Measurements from ENCODE around the gene CCDC187.

CCDC187 gene

GRCh38 chr9:136302527-136302926, 1.4 kb downstream of the CCDC187 start:
- no peak overlapping the region for H3K4me3 ChIP-seq (ENCODE audit: low read length)
- no peak for TF ChIP-seq CTCF (conservative IDR thresholded peaks at IDR 0.05; ENCODE audit: low read depth, low read length)
- no peak for DNase-seq (ENCODE audit: low read depth)

GRCh38 chr9:136300866-136301265, 3.0 kb downstream of the CCDC187 start:
- TF ChIP-seq CTCF (conservative IDR thresholded peaks at IDR 0.05; ENCODE audit: low read depth, low read length): no peak
- no peak overlapping the region for H3K4me3 ChIP-seq (ENCODE audit: low read length)
- no peak for DNase-seq (ENCODE audit: low read depth)

DNA sequence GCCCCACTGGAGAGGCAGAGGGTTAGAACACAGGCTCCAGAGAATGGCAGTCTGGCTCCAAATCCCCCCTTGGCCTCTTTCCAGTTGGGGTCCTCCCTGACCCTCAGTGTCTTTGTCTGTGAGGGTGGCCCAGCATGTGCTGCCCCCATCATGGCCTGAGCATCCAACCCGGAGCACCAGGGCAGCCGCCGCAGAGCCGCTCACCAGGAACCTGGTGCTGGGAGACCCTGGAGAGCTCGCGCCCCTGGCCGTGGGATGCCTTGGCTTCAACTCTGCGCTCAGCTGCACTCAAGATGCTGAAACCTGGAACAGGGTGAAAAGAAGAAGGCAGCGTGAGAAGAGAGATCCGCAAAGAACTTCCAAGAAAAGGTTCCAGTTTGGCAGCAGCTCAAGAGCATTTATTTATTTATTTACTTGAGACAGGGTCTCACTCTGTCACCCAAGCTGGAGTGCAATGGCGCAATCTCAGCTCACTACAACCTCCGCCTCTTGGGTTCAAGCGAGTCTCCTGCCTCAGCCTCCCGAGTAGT, 3.8 kb downstream of the CCDC187 start:
- no peak for DNase-seq (ENCODE audit: low read depth)
- no peak overlapping the region for H3K4me3 ChIP-seq (ENCODE audit: low read length)
- no peak for TF ChIP-seq CTCF (conservative IDR thresholded peaks at IDR 0.05; ENCODE audit: low read depth, low read length)

DNA sequence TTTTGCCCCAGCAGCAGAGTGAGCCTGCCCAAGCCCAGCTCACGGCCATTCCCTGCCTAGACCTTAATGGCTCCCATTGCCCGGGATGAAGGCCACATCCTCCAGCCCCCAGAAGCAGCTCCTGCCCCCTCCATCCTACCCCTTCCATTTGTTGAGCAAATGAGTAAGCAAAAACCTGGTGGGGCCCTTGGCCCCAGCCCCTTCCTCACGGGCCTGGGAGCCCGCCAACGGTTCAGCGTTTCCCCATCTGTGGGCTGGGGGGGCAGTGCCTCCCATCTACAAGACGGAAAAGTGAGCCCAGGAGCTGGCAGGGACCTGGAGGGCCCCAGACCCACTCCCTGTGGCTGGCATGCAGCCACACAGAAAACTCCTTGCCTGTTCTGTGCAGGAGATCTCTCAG, 4.4 kb downstream of the CCDC187 start:
- H3K4me3 ChIP-seq (ENCODE audit: low read length): no peak overlapping the region
- TF ChIP-seq CTCF (conservative IDR thresholded peaks at IDR 0.05; ENCODE audit: low read depth, low read length): no peak
- DNase-seq (ENCODE audit: low read depth): no peak

DNA sequence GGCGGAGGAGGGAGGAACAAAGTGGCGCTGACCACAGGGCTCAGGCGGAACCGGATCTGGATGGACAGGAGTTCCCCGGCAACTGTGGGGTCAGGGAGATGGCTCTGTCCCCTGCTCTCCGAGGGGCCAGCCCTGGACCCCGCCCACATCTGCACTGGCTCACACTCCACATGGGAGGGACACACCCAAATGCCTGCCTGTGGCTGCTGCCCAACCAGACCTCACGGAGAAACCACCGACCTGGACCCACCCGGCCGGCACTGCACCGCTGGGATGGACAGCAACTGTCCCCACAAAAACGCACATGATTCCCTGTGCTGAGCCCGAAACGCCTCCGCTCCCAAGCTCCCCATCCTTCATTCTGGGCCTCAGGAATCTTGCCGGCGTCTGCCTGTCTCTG, 4.8 kb downstream of the CCDC187 start:
- no peak for DNase-seq (ENCODE audit: low read depth)
- H3K4me3 ChIP-seq (ENCODE audit: low read length): no peak overlapping the region
- TF ChIP-seq CTCF (conservative IDR thresholded peaks at IDR 0.05; ENCODE audit: low read depth, low read length): no peak

GRCh38 chr9:136297766-136298735, 5.8 kb downstream of the CCDC187 start:
- DNase-seq (ENCODE audit: low read depth): no peak
- no peak for TF ChIP-seq CTCF (conservative IDR thresholded peaks at IDR 0.05; ENCODE audit: low read depth, low read length)
- H3K4me3 ChIP-seq (ENCODE audit: low read length): no peak overlapping the region

Measured in retinal pigment epithelial cell (primary cell).